Measurements from ENCODE around the gene KLHL12. TPM values are rescaled to one million over a fixed set of nuclear protein-coding genes. Genes with fewer than 3 reads are reported as not detected.
A peak's percentile ranks its signal among the peaks of the same experiment; 100 is the strongest.

Gene KLHL12
- total RNA-seq, result 10 to 100 TPM; 12.6 to 18.5 TPM

- DNase-seq (ENCODE audit: low spot score) (peak; percentile 88), ATAC-seq (ENCODE audit: insufficient number of reproducible peaks, low FRiP score, low read depth) (peak; percentile 97)
- H3K27ac ChIP-seq, result peak within 1 kb of the TSS; percentile 94 to 96
- no peaks in the 10 kb centered on the region for H3K9me3 ChIP-seq
- H3K4me1 ChIP-seq (ENCODE audit: control insufficient read depth in 1 of 2, low read depth in 2 of 2), result peaks cover 20 to 21% of the 10 kb centered on the region in 2 donors
- H3K4me3 ChIP-seq, result peak within 1 kb of the TSS; percentile 77
- no peaks in the 10 kb centered on the region for H3K36me3 ChIP-seq
- H3K27me3 ChIP-seq (replicated peaks; ENCODE audit: insufficient read depth), result no peaks in the 10 kb centered on the region
- TF ChIP-seq CTCF (IDR thresholded peaks at IDR 0.05), result peak; percentile 37
These were observed at the start of gene KLHL12 for GRCh38 chr1:202926581-202927491. Gene KLHL12, minus strand, starts transcription at chr1:202927234. Its CDS starts 2,072 bp downstream, at chr1:202925162.

- no peak for TF ChIP-seq CTCF (IDR thresholded peaks at IDR 0.05)
- H3K9me3 ChIP-seq, result no peaks in the 10 kb centered on the region
- no peak overlapping the region for H3K27ac ChIP-seq
- ATAC-seq (ENCODE audit: insufficient number of reproducible peaks, low FRiP score, low read depth) (no peak), DNase-seq (ENCODE audit: low spot score) (no peak)
- no peak overlapping the region for H3K4me3 ChIP-seq
- H3K4me1 ChIP-seq (ENCODE audit: control insufficient read depth in 1 of 2, low read depth in 2 of 2), result no peaks in the 10 kb centered on the region
- no peaks in the 10 kb centered on the region for H3K36me3 ChIP-seq
- H3K27me3 ChIP-seq (replicated peaks; ENCODE audit: insufficient read depth), result no peaks in the 10 kb centered on the region
These were observed 49.6 kb upstream of the KLHL12 start for GRCh38 chr1:202976633-202977032.

- Histone ChIP-seq H3K9me3 (no peaks in the 10 kb centered on the region), H3K27ac (no peak overlapping the region), H3K4me3 (no peak overlapping the region), H3K27me3 (replicated peaks; ENCODE audit: insufficient read depth) (no peaks in the 10 kb centered on the region), H3K4me1 (ENCODE audit: control insufficient read depth in 1 of 2, low read depth in 2 of 2) (no peaks in the 10 kb centered on the region), H3K36me3 (no peaks in the 10 kb centered on the region)
- ATAC-seq (ENCODE audit: insufficient number of reproducible peaks, low FRiP score, low read depth), result no peak
- no peak for DNase-seq (ENCODE audit: low spot score)
- TF ChIP-seq CTCF (IDR thresholded peaks at IDR 0.05), result no peak
These were observed 47.8 kb upstream of the KLHL12 start for GRCh38 chr1:202974856-202975255.

- no peak for DNase-seq (ENCODE audit: low spot score)
- TF ChIP-seq CTCF (IDR thresholded peaks at IDR 0.05), result no peak
These were observed 45.0 kb upstream of the KLHL12 start for GRCh38 chr1:202972046-202972445.

GRCh38 chr1:202968895-202969295 lies 41.9 kb upstream of the KLHL12 start:
- Histone ChIP-seq H3K9me3 (no peaks in the 10 kb centered on the region), H3K27ac (peak overlapping the region in 1 of 2 donors; percentile 25), H3K27me3 (replicated peaks; ENCODE audit: insufficient read depth) (no peaks in the 10 kb centered on the region), H3K4me1 (ENCODE audit: control insufficient read depth in 1 of 2, low read depth in 2 of 2) (peaks cover 10 to 30% of the 10 kb centered on the region in 2 donors), H3K36me3 (no peaks in the 10 kb centered on the region), H3K4me3 (no peak overlapping the region)
- ATAC-seq (ENCODE audit: insufficient number of reproducible peaks, low FRiP score, low read depth), result peak; percentile 44
- peak; percentile 45 for TF ChIP-seq CTCF (IDR thresholded peaks at IDR 0.05)
- no peak for DNase-seq (ENCODE audit: low spot score)

More at GRCh38 chr1:202972046-202972445, 45.0 kb upstream of the KLHL12 start:
- no peak overlapping the region for H3K27ac ChIP-seq
- H3K4me1 ChIP-seq (ENCODE audit: control insufficient read depth in 1 of 2, low read depth in 2 of 2), result peaks cover 6 to 14% of the 10 kb centered on the region in 2 donors
- no peaks in the 10 kb centered on the region for H3K9me3 ChIP-seq
- no peaks in the 10 kb centered on the region for H3K27me3 ChIP-seq (replicated peaks; ENCODE audit: insufficient read depth)
- ATAC-seq (ENCODE audit: insufficient number of reproducible peaks, low FRiP score, low read depth), result no peak
- no peak overlapping the region for H3K4me3 ChIP-seq
- H3K36me3 ChIP-seq, result no peaks in the 10 kb centered on the region
